Measurements from ENCODE around the gene PCDHA9.
"Not testable (repeated sequence)": the region's sequence is repeated elsewhere in the genome, so short reads cannot be mapped to it uniquely, and the experiment has no call there.

The PCDHA9 gene

GRCh38 chr5:140870221-140871201 lies 22.3 kb downstream of the PCDHA9 start:
- FAIRE-seq (no peak), DNase-seq (ENCODE audit: extremely low spot score, insufficient read length, low read depth) (no peak)

DNA sequence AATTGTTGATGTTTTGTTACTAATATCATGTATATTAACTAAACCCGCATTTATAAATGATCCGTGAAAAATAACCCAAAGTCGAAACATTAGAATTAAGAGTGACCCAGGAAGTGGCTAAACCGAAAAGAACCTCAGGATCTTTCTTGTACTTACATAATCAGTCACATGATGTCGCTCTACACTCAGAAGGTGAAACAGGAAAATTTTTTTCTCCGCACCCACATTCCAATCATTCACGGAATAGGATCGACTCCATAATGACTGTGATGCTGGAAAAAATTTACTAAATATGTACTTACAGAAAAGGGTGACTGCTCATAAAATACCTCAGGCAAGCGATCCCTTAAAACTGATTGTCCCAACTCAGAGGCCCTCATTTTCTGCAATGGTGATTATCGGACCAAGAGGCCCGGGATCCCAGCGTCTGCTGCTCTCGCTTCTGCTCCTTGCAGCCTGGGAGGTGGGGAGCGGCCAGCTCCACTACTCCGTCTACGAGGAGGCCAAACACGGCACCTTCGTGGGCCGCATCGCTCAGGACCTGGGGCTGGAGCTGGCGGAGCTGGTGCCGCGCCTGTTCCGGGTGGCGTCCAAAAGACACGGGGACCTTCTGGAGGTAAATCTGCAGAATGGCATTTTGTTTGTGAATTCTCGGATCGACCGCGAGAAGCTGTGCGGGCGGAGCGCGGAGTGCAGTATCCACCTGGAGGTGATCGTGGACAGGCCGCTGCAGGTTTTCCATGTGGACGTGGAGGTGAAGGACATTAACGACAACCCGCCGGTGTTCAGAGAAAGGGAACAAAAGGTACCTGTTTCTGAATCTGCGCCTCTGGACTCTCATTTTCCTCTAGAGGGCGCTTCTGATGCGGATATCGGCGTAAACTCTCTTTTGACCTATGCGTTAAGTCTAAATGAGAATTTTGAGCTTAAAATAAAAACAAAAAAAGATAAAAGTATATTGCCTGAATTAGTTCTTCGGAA lies 27.2 kb downstream of the PCDHA9 start, which contains the start of gene PCDHA12:
TSS of gene PCDHA12 (plus strand) at position 224 of the 981 bp plus-strand sequence. CDS start at position 389, 165 bp downstream.
- DNase-seq (ENCODE audit: extremely low spot score, insufficient read length, low read depth) (no peak), FAIRE-seq (no peak)

- FAIRE-seq; DNase-seq (ENCODE audit: extremely low spot score, insufficient read length, low read depth): not testable (repeated sequence)
These were observed 28.5 kb downstream of the PCDHA9 start for GRCh38 chr5:140876541-140877261.

DNA sequence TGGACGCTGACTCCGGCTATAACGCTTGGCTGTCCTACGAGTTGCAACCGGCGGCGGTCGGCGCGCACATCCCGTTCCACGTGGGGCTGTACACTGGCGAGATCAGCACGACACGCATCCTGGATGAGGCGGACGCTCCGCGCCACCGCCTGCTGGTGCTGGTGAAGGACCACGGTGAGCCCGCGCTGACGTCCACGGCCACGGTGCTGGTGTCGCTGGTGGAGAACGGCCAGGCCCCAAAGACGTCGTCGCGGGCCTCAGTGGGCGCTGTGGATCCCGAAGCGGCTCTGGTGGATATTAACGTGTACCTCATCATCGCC lies 29.0 kb downstream of the PCDHA9 start:
- DNase-seq (ENCODE audit: extremely low spot score, insufficient read length, low read depth) (no peak), FAIRE-seq (no peak)

GRCh38 chr5:140881889-140882590 lies 33.9 kb downstream of the PCDHA9 start, which contains the start of gene PCDHA13:
PCDHA13 (plus strand) TSS chr5:140882124; CDS start chr5:140882269, 145 bp downstream.
- no peak for DNase-seq (ENCODE audit: extremely low spot score, insufficient read length, low read depth)

GRCh38 chr5:140882591-140882899 lies 34.4 kb downstream of the PCDHA9 start:
- no peak for FAIRE-seq

More at GRCh38 chr5:140881889-140882590, 33.9 kb downstream of the PCDHA9 start, which contains the start of gene PCDHA13:
- no peak for FAIRE-seq

GRCh38 chr5:140883373-140883772 lies 35.2 kb downstream of the PCDHA9 start:
- FAIRE-seq, result no peak

More at GRCh38 chr5:140882591-140882899, 34.4 kb downstream of the PCDHA9 start:
- DNase-seq (ENCODE audit: extremely low spot score, insufficient read length, low read depth), result no peak

GRCh38 chr5:140883927-140884697 lies 35.9 kb downstream of the PCDHA9 start:
- DNase-seq (ENCODE audit: extremely low spot score, insufficient read length, low read depth), result no peak
- no peak for FAIRE-seq

More at GRCh38 chr5:140883373-140883772, 35.2 kb downstream of the PCDHA9 start:
- DNase-seq (ENCODE audit: extremely low spot score, insufficient read length, low read depth), result no peak

Data from GM18507 (cell line).